AG04449 (cell line): ENCODE results near the gene NSUN6.

Experiments
- CTCF ChIA-PET: fragments of 350-600 bp; formaldehyde crosslinking; extraction: SDS; loops from one replicate; lab custom pipeline; 2021; ENCODE audit warnings: antibody characterized with exemption; lab: Yijun Ruan, JAX
- POLR2A ChIA-PET: fragments of 400-600, 350-600 bp; formaldehyde crosslinking; extraction: SDS; loops from one replicate; lab custom pipeline; 2020; ENCODE audit warnings: antibody characterized with exemption, inconsistent platforms; lab: Yijun Ruan, JAX
- DNase-seq: peaks from one replicate; pipeline ENCODE4 v3.0.0-alpha.2; 2010; ENCODE audit warnings: low read depth, low spot score
- H3K4me3 ChIP-seq: 2 replicates; pipeline ENCODE4 v1.5.1; 2011; ENCODE audit warnings: low read depth, mild to moderate bottlenecking, control low read depth, low read length
- CTCF ChIP-seq: IDR thresholded peaks from one replicate; pipeline ENCODE4 v1.5.1; 2011; ENCODE audit warnings: mild to moderate bottlenecking, moderate library complexity, low read length, control low read depth, inconsistent platforms; ENCODE audit not compliant: insufficient read depth; ENCODE audit errors: missing control alignments

Gene NSUN6

GRCh38 chr10:18651324-18652007 lies at the start of gene NSUN6:
Gene NSUN6, minus strand, starts transcription at chr10:18651587. Its CDS starts 384 bp downstream, at chr10:18651203.
- CTCF ChIA-PET: no interaction called here
- DNase-seq: peak; percentile 34
- peak within 1 kb of the TSS; percentile 84 for H3K4me3 ChIP-seq
- POLR2A ChIA-PET: no interaction called here
- no peak for TF ChIP-seq CTCF

GRCh38 chr10:18699849-18700840 lies 48.8 kb upstream of the NSUN6 start:
- POLR2A ChIA-PET: no interaction called here
- no peak for DNase-seq
- CTCF ChIA-PET: no interaction called here
- no peak overlapping the region for H3K4me3 ChIP-seq
- no peak for TF ChIP-seq CTCF

GRCh38 chr10:18690541-18690940 lies 39.2 kb upstream of the NSUN6 start:
- no peak for DNase-seq
- TF ChIP-seq CTCF: no peak
- H3K4me3 ChIP-seq: no peak overlapping the region
- CTCF ChIA-PET: interaction anchor here (1.6 kb wide), 1 partner anchor 16 kb away, joined by 4 read pairs; no protein-coding TSS in a partner anchor
- POLR2A ChIA-PET: no interaction called here

GRCh38 chr10:18689498-18689897 lies 38.1 kb upstream of the NSUN6 start:
- H3K4me3 ChIP-seq: no peak overlapping the region
- POLR2A ChIA-PET: no interaction called here
- DNase-seq: no peak
- no peak for TF ChIP-seq CTCF
- CTCF ChIA-PET: interaction anchor here (0.6 to 1.6 kb wide), 3 partner anchors 10 to 17 kb away, joined by 3 to 4 read pairs (median 4); no protein-coding TSS in a partner anchor

- no peak overlapping the region for H3K4me3 ChIP-seq
- ChIA-PET CTCF (no interaction called here), POLR2A (no interaction called here)
- TF ChIP-seq CTCF: no peak
- no peak for DNase-seq
Observed at GRCh38 chr10:18687706-18688105, 36.3 kb upstream of the NSUN6 start.

- CTCF ChIA-PET: no interaction called here
- no peak overlapping the region for H3K4me3 ChIP-seq
- POLR2A ChIA-PET: no interaction called here
- TF ChIP-seq CTCF: no peak
- no peak for DNase-seq
Observed at GRCh38 chr10:18687195-18687594, 35.8 kb upstream of the NSUN6 start.
